Type B pancreatic cell (in vitro differentiated cells): ENCODE measurements around the gene HMG20A. TPM values are rescaled to one million over a fixed set of nuclear protein-coding genes. Genes with fewer than 3 reads are reported as not detected.

Experiments used
- DNase-seq: peaks from one replicate; pipeline ENCODE4 v3.0.0; 2021; ENCODE audit warnings: mixed read lengths; ENCODE audit not compliant: unreplicated experiment; ENCODE audit errors: extremely low spot score
- H3K27ac Mint-ChIP-seq: 2 replicates; pipeline ENCODE4 v1.8.0; 2021; ENCODE audit warnings: mild to moderate bottlenecking, mixed read lengths
- H3K27me3 Mint-ChIP-seq: 2 replicates; pipeline ENCODE4 v1.8.0; 2021; ENCODE audit warnings: mixed read lengths
- H3K36me3 Mint-ChIP-seq: 2 replicates; pipeline ENCODE4 v1.8.0; 2021; ENCODE audit warnings: mixed read lengths
- H3K4me1 Mint-ChIP-seq: one replicate; pipeline ENCODE4 v1.8.0; 2021; ENCODE audit warnings: mixed read lengths; ENCODE audit not compliant: unreplicated experiment
- H3K4me3 Mint-ChIP-seq: 2 replicates; pipeline ENCODE4 v1.8.0; 2021; ENCODE audit warnings: mild to moderate bottlenecking, mixed read lengths
- H3K9me3 Mint-ChIP-seq: 2 replicates; pipeline ENCODE4 v1.8.0; 2021; ENCODE audit warnings: mixed read lengths
- total RNA-seq: library from RNA; stranded (reverse); gene quantifications from 2 replicates; pipeline ENCODE4 v1.2.1, GENCODE V29; 2021; ENCODE audit warnings: low replicate concordance
- TF ChIP-seq, protein P1 (sequence below): fragments of 200-600 bp; sonication (generic); conservative IDR thresholded peaks from 2 replicates; pipeline ENCODE4 v1.5.0; 2021; ENCODE audit warnings: antibody characterized with exemption, mild to moderate bottlenecking

HMG20A gene
- total RNA-seq, 1 donor from 2014 or later = 48.7 TPM

DNA sequence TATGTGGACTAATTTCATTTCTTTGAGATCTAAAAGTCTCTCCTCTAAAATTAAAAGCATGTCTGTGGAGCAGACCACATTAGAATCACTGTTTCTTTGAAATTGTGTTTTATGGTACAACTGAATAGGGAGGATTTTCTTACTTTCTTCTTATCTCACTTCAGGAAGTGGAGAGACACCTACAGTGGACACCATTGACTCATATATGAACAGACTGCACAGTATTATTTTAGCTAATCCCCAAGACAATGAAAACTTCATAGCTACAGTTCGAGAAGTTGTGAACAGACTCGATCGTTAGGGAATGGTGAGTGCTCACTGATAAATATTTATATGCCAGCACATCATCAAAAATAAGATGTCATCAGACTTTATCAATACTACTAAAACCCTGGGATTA is 58.3 kb downstream of the HMG20A start:
- peaks cover 31% of the 10 kb centered on the region for H3K4me1 Mint-ChIP-seq
- no peak overlapping the region for H3K4me3 Mint-ChIP-seq
- peaks cover 47% of the 10 kb centered on the region for H3K36me3 Mint-ChIP-seq
- DNase-seq = no peak
- no peaks in the 10 kb centered on the region for H3K9me3 Mint-ChIP-seq
- no peak overlapping the region for H3K27ac Mint-ChIP-seq
- TF ChIP-seq, protein P1, sequence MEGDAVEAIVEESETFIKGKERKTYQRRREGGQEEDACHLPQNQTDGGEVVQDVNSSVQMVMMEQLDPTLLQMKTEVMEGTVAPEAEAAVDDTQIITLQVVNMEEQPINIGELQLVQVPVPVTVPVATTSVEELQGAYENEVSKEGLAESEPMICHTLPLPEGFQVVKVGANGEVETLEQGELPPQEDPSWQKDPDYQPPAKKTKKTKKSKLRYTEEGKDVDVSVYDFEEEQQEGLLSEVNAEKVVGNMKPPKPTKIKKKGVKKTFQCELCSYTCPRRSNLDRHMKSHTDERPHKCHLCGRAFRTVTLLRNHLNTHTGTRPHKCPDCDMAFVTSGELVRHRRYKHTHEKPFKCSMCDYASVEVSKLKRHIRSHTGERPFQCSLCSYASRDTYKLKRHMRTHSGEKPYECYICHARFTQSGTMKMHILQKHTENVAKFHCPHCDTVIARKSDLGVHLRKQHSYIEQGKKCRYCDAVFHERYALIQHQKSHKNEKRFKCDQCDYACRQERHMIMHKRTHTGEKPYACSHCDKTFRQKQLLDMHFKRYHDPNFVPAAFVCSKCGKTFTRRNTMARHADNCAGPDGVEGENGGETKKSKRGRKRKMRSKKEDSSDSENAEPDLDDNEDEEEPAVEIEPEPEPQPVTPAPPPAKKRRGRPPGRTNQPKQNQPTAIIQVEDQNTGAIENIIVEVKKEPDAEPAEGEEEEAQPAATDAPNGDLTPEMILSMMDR = no peak
- no peaks in the 10 kb centered on the region for H3K27me3 Mint-ChIP-seq

DNA sequence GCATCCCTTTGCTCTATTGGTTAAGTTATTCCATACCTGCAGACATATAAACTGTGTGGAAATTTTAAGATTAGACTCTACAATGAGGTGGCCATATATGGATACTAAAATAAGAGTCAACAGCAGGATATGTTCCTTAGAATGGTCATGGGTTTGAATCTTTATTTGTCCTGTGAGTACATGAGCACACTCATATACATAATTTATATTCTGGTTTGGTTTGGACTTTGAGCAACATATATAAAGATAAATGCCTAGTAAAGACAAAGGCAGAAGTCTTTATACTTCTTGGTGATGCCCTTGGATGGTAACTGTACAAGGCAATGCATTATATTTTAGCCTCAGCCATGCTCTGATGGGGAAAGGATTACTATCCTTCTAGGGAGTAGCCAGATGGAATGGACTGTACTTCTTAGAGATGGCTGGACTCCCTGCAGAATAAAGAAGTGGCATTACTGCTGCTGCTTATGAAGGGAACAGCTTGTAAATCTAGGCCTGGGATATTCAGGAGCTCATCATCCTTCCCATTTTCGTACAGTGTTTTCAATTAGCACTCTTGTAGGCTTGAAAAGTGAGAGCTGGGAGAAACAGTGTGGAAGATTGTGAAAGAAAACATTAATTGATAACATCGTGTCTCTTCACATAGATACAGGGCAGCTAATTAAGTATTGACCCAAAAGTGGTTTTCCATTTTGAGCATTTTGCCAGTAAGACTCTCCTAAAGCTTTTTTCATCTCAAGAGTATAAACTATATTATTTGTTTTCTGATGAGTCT is 60.4 kb downstream of the HMG20A start:
- no peaks in the 10 kb centered on the region for H3K27me3 Mint-ChIP-seq
- no peak overlapping the region for H3K27ac Mint-ChIP-seq
- H3K9me3 Mint-ChIP-seq = no peaks in the 10 kb centered on the region
- DNase-seq = no peak
- peaks cover 14% of the 10 kb centered on the region for H3K4me1 Mint-ChIP-seq
- TF ChIP-seq, protein P1 = no peak
- peaks cover 50% of the 10 kb centered on the region for H3K36me3 Mint-ChIP-seq
- H3K4me3 Mint-ChIP-seq = no peak overlapping the region

DNA sequence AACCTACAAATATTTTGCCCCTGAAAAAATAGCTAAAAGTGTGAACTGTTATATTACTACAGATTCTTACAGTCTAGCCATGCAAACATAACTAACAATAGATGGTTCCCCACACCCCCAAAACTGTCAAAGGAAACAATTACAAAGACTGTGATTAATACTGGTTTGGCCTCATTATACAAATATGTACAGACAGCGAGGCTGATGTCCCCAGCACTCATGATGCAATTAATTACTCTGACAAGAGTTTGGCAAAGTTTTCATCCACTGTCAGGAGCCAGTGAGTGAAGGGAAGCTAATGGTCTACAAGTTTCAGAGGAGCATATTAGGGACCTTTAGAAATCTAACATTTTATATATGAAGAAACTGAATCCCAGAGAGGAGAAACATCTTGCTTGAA is 61.0 kb downstream of the HMG20A start:
- Mint-ChIP-seq H3K27me3 (no peaks in the 10 kb centered on the region), H3K9me3 (no peaks in the 10 kb centered on the region), H3K4me1 (peaks cover 14% of the 10 kb centered on the region), H3K27ac (no peak overlapping the region), H3K4me3 (no peak overlapping the region), H3K36me3 (peaks cover 48% of the 10 kb centered on the region)
- no peak for DNase-seq
- TF ChIP-seq, protein P1 = no peak

DNA sequence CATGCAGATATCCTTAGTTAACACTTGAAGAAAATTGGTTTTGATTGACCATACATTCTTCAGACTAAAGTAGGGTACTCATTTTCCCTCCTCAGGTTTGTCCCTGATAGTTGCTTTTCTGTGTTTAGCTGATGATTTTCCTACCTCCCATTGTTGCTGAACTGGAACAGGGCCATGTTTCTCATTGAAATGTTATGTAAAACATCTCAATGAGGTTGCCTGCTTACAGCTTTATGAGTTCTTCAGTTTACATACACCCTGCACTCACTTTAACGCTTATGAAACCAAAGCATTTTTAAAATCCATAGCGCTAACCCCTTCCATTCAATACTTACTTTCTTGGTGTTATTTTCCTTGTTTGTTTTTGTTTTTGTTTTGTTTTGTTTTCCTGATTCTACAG is 61.9 kb downstream of the HMG20A start:
- TF ChIP-seq, protein P1 = no peak
- no peak overlapping the region for H3K4me3 Mint-ChIP-seq
- peaks cover 21% of the 10 kb centered on the region for H3K4me1 Mint-ChIP-seq
- no peak overlapping the region for H3K27ac Mint-ChIP-seq
- H3K36me3 Mint-ChIP-seq = peaks cover 48% of the 10 kb centered on the region
- no peaks in the 10 kb centered on the region for H3K27me3 Mint-ChIP-seq
- no peak for DNase-seq
- H3K9me3 Mint-ChIP-seq = no peaks in the 10 kb centered on the region

DNA sequence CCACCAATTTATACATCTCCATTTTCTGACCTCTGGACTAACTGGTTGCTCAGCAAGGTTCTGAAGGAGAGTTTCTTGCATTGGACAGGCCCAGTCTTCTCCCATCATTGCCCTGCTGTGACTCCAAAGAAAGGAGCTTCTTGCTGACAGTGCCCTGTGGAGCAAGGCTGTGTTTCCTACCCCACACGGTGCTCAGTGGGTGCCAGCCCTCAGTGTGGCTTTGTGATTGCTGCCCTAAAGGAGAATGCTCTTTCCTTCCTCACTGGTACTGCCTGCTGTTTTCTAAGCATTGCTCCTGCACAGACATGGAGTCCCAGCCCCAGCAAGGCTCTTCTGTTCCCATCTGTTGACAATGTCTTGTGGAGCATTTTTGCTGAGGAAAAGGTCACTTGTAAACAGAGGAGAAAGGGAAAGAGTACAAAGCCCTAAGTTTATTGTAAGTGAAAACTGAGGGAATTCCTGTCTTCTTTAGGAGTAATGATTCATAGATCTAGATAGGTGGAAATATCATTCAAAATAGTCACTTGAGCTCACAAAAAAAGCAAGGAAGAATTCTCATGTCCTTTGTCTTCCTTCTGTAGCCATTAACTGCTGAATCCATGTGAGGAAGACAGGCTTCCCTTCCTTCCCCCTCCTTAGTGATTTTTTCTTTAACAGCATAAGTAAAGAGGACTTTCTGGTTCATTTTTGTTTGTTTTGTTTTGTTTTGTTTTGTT is 62.9 kb downstream of the HMG20A start:
- Mint-ChIP-seq H3K4me1 (peaks cover 21% of the 10 kb centered on the region), H3K4me3 (no peak overlapping the region), H3K27ac (no peak overlapping the region), H3K9me3 (no peaks in the 10 kb centered on the region), H3K36me3 (peaks cover 43% of the 10 kb centered on the region), H3K27me3 (no peaks in the 10 kb centered on the region)
- TF ChIP-seq, protein P1 = no peak
- no peak for DNase-seq
